GM19240 (cell line): Measurements from ENCODE around the gene NEURL1B.

Experiments
- DNase-seq: peaks from one replicate; pipeline ENCODE4 v3.0.0; 2011; ENCODE audit warnings: low spot score; ENCODE audit not compliant: insufficient read length

Gene NEURL1B

DNA sequence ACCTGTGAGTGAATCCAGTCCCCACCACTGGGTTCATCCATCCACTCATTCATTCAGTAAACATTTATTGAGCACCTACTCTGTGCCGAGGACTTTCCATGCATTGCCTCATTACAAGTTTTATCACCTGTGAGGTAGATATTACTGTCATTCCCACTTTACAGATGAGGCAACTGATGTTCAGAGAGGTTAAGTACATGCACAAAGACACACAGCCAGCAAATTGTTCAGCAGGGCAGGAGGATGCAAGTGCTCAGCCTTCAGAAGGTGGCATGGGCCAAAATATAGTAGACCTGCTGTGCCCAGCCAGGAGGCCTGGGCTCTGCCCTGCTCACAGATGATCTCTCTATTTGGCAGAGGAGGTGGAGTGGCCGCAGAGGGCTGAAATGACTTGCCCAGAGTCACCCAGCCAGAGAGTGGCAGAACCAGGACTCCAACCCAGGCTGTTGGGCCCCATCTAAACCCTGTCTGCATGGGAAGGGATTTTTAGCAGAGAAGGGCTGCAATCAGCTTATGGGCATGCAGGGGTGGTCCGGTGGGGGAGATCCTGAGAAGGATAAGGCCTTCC is 7.6 kb upstream of the NEURL1B start:
- DNase-seq: no peak

DNA sequence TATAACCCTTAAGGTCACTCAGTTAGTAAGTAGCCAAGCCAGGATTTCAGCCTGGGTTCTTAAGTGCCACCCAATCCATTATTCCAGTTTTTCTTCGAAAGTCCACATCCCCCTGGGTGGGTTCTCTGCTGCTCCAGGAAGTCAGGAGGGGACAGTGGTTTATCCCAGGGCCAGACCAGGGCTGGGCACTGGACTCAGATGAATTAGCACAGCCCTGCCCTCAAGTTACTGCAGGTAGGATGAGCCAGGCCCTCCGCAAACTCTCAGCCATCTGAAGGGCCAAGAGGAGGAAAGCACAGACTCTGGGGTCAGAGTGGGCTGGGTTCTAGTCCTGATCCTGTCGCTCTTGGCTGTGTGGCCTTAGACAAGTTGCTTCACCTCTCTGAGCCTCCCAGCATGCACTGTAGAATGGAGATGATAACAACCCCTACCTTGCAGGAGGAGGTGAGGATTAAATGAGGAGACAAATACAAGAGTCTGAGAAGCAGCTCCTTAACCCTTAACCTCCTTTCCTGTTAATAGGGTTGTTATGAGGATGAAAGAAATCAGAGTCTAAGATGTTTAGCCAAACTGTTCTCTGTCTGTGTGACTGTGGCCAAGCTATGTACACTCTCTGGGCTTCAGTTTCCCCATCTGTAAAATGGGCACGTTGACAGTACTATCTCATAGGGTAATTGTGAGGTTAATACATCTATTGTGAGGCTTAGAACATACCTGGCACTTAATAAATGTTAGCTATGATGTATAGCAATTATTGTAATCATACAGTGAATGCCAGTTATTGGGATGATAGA is 6.8 kb upstream of the NEURL1B start:
- DNase-seq: no peak

DNA sequence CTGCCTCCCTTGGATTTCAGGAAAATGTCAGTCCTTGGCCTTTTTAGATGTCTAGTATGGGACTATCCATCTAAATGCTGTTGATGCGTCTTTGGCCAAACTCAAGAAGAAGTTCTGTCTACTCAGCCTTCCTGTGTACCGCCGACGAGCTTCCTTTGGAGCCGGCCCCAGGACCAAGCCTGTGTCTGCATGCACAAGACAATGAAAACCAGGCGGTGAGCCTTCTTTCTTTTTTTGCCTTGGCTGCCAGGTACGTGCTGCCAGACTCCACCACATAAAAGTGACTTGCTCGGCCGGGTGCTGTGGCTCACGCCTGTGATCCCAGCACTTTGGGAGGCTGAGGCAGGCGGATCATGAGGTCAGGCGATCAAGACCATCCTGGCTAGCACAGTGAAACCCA is 6.0 kb upstream of the NEURL1B start:
- DNase-seq: no peak

DNA sequence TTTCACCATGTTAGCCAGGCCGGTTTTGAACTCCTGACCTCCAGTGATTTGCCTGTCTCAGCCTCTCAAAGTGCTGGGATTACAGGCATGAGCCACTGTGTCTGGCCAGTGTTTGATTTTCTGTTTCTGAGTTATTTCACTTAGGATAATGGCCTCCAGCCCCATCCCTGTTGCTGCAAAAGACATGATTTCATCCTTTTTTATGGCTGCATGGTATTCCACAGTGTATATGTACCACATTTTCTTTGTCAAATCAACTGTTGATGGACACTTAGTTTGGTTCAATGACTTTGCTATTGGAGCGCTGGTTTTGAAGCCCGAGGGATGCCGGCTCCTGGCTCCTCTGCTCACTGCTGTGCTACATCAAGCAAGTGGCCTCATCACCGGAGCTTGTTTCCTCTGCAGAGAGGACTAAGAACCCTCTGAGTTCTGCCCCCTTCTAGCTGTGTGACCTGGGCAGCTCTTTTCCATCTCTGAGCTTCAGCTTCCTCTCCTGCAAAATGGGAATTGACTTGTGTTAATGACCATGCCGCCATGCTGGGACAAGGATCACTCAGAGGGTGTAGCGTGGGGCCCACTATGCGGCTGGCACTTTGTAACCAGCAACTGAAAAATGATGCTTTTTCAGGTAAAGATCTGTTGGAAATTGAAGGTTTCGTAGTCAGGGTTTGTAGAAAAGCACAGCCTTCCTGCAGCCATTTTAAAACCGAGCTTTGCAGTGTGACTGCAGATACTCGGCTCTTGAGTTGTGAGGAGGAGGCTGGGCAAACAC is 4.6 kb upstream of the NEURL1B start:
- no peak for DNase-seq

DNA sequence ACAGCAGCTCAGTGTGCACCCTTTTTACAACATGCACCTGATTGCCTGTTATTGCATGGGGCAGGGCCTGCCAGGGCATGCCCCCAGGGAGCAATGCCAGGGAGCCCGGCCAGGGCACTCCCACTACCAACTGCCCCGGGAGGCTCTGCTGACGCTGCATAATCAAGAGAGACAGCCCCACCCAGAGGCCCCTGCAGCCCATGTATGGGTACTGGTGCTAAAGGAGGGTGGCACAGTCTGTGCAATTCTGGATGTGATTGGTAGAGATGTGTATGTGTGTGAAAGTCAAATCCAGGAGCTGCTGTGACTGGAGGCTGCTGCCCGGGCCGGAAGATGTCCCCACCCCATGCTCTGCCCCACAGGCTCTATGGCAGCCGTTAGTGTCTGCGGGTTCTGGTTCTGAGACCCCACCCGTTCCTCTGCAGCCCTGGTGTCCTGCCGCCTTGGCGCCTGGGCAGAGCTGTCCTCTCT is 3.9 kb upstream of the NEURL1B start:
- DNase-seq: no peak

DNA sequence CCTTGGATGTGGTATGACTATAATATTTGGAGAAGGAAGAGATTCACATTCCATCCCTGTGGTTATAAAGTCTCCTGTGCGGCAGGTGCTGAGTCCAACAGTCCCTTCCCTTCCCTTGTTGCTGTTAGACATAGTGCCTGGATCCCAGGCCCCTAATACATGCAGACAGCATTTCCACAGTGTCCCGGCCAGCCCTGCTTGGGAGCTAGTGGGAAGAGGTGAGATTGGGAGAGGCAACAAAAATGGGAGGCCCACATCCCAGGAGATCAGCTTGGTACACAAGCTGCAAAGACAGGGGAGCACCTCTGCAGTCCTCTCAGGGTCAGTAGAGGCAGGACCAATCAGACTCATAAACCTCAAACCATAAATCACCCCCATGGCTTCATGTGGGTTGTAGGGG is 3.3 kb upstream of the NEURL1B start:
- no peak for DNase-seq

DNA sequence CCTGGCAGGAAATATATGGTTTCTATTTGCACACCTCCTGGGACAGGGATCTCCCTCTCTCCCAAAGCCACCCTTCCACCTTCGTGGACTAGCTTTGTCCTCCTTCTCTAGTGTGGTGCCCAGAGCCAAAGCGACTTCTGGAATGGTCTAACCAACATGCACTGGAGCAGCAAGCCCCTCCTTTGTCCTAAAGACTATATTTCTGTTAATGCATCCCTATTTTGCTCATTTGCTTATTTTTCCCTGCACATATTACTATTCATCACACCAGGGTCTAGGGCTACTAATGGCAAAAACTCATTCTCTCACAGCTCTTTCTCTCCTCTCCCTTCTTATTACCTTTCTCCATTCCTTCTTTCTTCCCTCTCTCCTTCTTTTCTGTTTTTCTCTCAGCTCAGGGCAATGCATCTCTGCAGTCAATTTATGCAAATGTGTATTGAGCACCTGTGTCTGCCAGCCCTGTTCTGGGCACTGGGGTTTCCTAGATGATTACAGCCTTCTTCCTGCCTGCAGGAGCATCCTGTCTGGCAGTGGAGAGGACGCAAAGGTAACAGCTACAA is 2.8 kb upstream of the NEURL1B start:
- no peak for DNase-seq

DNA sequence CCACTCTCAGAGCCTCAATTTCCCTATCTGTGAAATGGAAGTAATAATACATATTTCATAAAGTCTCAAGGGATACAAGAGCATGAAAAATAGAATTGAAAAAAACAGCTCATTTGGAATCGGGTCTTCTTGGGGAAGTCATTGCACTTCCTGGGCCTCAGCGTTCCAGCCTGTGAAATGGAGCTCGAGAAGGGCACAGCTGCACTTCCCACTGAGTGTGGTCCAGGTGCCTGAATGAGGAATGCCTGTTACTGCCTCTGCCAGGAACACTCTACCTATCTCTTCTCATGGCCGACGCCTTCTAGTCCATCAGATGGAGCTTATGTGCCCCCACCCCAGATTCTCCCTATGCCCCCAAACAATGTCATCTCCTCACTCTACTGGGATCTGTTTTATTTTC is 924 bp upstream of the NEURL1B start:
- DNase-seq: no peak

DNA sequence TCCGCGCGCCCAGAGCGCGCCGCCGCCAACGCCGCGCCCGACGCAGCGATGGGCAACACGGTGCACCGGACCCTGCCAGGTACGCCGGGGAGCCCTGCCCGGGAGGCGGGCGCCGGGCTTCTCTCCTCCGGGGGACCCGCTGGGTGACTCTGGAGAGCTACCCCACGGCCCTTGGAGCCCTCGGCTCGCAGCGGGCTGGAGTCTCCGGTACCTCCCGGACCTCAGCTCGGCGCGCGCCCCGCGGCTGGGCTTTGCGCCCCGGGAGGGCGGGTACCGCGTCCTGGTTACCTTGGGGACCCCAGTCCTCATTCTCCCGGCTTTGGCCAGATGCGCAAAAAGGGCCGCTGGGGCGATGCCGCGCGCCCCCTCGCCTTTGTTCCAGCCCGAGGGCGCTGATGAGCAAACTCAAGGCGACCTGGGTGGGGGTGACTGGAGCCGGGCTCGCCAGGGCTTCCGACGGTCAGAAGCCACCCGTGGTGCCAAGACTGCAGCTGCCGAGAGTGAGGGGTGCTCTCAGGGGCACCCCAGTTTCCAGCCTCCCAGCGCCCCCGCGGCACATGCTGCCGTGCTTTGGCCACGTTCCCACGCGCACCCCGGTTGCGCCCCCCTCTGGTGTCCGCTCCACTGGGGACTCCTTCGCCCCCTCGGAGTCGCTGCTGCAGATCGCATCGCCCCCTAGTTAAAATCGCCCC is 442 bp downstream of the NEURL1B start:
- DNase-seq: no peak

DNA sequence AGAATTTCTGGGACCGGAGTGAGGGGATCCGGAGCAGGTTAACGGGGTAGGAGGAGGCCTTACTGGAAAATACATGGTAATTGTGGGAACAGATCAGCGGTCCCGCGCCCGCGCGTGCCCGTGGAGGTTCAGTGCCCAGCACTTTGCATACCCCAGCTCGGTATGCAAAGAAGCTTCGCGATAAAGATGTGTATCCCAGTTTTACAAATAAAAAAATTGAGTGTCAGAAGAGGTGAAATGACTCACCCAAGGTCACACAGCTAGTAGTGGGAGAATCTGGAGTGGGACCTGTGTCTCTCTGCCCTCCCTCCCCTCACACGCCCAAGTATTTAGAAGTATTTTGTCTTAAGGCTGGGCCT is 967 bp downstream of the NEURL1B start:
- no peak for DNase-seq

DNA sequence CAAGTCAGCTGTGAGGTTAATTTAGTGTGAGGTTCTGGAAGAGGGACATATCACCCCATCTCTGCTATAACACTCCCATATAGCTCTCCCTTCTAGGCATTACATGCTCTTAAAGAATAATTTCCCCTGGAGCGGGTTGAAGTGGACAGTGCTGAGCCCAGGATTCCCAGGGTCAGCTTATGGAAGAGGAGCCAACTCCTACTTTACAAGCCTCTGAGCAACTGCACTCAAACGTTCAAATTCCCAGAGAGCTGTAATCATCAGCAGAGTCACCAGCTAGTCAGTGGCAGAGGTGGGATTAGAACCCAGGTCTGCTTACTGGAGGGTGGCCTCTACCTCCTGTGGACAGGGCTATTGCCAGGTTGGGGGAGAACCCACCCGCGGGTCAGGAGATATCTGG is 1.4 kb downstream of the NEURL1B start:
- no peak for DNase-seq

DNA sequence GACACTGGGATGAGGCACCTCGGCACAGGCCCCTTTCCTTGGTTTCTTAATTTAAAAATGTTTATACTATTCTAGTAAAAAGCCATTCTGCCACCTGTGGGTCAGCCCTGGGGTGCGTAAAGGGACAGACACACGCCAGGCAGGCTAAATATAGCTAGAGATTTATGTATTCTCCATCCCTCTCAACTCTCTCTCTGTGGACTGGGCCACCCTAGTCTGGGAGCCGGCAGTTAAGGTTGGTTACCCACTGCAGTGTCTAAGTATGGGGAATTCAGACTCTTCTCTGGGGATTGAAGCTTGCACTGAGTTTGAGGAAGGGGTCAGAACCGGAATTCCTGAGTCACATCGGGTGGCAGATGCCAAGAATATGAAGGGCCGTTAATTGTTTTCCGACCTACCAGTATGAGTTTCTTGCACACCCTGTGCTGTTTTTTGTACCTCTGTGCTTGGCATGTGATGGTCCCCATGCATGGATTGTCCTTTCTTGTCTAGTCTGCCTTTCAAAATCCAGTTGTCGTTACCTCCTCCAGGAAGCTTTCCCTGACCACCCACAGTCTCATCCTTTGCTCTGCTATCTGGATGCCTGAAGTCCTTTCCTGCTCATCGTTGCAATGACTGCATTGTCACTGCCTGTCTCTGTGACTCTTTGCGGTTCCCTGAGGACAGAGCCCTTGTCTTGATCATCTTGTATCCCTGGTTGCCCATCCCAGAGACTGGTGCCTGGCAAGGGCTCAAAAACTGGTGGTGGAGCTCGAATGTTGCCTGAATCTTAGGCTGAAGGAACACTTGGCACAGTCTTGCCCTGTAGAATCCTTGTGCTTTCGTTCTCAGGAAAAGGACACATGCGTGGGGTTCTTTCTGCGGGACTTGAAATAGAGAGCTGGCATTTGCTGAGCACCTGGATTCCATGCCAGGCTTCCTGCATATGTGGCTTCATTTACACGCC is 2.1 kb downstream of the NEURL1B start:
- no peak for DNase-seq

DNA sequence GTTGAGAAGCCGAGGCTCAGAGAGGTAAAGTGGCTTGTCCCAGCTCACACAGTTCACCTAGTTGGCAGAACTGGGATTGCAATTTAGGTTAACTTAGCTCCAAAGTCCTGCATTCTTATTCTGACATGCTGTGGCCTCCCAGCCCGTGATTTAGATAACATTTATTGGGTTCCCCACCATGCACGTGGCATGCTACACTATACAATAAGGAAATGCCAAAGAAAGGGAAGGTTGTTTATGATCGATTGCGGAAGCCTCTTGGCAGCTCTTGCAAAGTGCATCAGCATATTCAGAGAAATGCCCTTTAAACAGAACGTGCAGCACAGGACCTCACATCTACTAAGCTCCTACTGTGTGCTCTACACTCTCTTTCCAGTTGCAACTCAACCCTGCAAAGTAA is 3.2 kb downstream of the NEURL1B start:
- DNase-seq: no peak

DNA sequence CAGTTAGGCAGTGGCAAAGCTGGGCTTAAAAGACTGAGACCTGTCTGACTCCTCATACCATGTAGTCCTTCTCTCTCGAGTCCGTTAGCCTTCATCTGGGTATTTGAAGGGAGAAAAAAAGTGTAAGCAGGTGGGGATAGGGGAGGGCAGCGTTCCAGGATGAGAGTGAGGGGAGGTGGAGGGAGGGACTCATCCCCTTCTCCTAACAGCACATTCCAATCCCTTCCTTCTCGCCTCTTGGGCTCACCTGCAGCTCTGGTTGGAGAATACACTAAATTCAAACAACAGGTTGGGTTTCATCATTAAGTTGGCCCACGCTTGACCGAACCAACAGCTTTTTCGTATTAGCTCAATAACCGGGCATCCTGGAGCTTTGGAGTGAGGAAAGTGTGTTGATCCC is 3.6 kb downstream of the NEURL1B start:
- DNase-seq: no peak

DNA sequence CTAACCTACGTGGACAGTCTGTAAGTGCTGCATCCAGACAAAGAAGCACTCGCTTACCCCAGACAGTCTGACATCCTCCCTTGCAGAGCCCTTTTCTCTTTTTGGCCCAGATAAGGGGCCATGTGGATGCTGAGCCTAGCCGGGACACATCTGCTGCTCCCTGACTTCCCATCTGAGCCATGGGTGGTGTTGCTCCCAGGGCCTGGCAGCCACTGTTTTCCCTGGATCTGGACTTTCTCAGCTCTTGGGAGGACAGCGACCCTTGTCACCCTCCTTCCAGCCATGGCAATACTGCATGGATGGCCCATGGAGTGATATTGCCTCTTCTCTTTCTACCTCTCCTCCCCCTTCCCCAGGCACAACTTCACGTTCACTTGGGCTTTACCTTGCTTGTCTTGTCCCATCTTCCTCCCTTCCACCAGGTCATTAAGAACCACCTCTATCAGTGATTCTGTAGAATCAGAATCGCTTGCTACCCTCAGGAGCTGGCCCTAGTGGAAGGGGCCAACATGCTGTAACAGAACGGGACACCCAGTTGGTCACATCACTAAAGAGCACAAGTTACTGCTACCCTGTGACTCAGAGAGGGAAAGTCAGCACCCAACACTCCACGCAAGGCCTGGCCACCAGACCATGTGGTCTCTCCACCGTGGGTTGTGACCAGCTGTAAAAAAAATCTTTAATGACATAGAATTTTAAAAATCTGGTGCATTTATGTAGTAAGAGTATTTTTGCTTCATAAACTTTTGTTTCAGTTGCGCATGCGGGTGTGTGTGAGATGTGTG is 4.4 kb downstream of the NEURL1B start:
- DNase-seq: no peak

DNA sequence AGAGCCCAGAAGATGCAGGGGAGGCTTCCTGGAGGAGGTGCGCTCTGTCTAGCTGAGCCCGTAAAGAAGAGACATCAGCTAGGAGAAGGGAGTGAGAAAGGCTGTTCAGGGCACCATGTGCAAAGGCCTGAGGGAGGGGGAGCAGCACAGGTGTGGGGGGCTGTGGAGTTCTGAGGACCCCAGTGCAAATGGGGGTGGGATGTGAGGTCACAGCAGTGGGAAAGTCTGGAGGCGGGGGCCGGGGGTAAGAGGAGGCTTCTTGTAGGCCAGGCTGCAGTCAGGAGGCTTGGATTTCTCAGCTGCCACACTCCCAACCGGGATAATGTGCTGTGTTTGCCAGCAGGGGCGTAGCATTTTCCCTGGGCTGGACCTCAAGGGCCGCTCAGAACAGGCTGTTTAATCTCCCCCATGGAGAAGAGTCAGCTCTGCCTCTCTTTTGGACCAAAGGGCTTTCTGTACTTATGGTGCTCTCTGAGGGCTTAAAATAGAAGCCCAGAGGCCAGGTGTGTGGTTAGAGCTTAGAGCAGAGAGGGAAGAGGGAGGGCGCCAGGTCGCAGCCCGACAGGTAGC is 5.7 kb downstream of the NEURL1B start:
- DNase-seq: no peak

DNA sequence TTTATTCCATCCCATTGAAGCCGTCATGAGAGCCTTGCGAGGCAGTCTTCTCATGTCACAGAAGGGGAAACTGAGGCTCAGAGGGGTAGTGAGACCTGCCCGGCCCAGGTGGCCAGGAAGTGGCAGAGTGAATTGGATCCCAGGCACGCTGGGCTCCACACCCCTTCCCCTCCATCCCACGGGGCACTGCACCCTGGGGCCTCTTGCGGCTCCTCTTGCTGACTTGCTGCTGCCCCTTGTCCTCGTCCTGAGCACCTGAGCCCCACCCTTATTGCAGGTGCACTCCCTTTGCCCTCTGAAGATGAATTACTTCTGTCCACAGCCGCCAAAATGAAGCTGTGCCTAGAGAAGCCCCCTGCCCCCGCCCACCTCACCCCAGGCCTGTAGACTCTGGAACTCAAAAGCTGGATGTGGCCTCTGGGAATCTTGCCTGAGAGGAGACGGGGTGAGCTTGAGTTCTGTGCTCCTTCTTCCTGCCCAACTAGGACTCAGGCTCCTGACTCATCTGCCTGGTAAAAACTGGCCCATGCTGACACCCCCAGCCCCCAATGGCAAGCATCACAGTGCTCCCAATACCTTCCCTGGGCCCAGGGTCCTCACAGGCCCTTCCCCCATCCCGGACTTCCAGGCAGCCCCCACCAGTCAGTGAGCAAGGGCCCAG is 6.4 kb downstream of the NEURL1B start:
- no peak for DNase-seq

DNA sequence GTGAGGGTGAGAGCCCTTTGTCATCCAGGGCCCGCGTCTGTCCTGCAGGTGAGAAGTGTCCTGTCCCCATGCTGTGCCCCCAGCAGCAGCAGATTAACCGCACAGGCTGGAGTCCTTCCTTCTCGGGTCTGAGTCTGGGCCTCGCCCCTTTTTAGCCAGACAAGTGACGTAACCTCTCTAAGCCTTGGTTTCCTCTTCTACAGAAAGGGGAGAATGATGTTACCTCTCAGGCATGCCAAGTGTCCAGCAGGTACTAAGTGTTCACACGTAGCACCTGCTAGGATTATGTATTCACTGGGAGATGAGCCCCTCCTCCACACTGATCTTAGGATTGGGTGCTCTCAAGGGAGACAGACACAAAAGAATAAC is 6.9 kb downstream of the NEURL1B start:
- no peak for DNase-seq

DNA sequence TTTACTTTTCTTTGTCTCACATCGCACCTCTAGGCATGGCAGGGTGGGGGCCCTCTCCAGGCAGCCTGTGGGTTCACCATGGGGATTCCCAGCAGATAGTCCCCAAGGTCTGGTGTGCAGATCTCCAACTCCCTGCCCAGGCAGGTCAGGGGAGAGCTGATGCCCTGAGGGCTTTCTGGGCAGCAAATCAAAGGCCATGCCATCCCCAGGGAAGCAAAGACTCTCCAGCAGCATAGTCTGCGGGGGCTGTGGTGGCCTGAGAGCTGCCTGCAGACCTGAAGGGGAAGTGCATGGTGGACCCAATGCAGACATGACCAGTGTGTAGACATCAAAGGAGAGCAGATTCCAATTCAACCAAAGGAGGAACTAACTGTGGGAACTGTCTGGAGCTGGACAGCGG is 7.7 kb downstream of the NEURL1B start:
- no peak for DNase-seq
